Keratinocyte (primary cell): ENCODE measurements around the gene HYI.

Experiments
- CTCF ChIP-seq, 3 experiments: IDR thresholded peaks in 1 of 3; conservative IDR thresholded peaks in 1 of 3; optimal IDR thresholded peaks in 1 of 3; 2 replicates in 2 of 3; 3 replicates in 1 of 3; pipeline versions ENCODE3 to v1.5.1; 2011; ENCODE audit warnings: low read length in 3 of 3, mild to moderate bottlenecking in 3 of 3, moderate library complexity in 2 of 3, control low read depth in 1 of 3, inconsistent platforms in 1 of 3; ENCODE audit not compliant: insufficient read depth in 2 of 3; ENCODE audit errors: extremely low read depth in 1 of 3
- EZH2 ChIP-seq: IDR thresholded peaks from one replicate; pipeline ENCODE4 v1.6.1; 2012; ENCODE audit warnings: inconsistent platforms, mild to moderate bottlenecking, low read length, moderate library complexity

- no peak for TF ChIP-seq EZH2
- TF ChIP-seq CTCF (optimal IDR thresholded peaks at IDR 0.05 in 1 of 3, IDR thresholded peaks at IDR 0.05 in 1 of 3, conservative IDR thresholded peaks at IDR 0.05 in 1 of 3; ENCODE audit: extremely low read depth in 1 of 3, insufficient read depth in 2 of 3, low read length in 3 of 3): no peak
Measured at GRCh38 chr1:43450251-43450941, 3.3 kb downstream of the HYI start.
